ENCODE measurements around the gene NFATC2. TPM values are rescaled to one million over a fixed set of nuclear protein-coding genes. Genes with fewer than 3 reads are reported as not detected.

The NFATC2 gene
- polyA plus RNA-seq, 1 donor from 2014 or later = not detected

DNA sequence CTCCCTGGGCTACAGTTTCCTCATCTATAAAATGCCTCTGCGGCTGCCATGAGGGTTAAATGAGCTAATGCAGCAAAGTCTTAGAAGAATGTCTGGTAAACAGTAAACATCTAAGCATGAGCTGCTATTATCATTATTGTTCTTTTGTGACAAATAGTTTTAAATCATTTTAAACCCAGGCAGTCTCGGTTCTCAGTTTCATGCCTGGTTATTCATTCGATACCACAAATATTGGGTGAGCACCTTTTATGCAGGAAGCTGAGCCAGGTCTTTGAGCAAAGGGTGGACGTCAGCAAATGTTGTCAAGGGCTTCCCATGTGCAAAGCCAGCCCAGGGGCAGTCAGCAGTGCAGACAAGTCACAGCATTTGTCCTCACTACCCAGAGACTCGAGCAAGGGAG lies 128.7 kb downstream of the NFATC2 start:
- no peaks in the 10 kb centered on the region for H3K9me3 ChIP-seq (ENCODE audit: low read length)
- no peak overlapping the region for H2AFZ ChIP-seq (ENCODE audit: low read depth, low read length)
- no peaks in the 10 kb centered on the region for H4K20me1 ChIP-seq (ENCODE audit: insufficient read depth)
- no peaks in the 10 kb centered on the region for H3K9me2 ChIP-seq (ENCODE audit: insufficient read depth, low read length)
- H3K4me2 ChIP-seq (ENCODE audit: low read length) = no peak overlapping the region
- H3K9ac ChIP-seq (ENCODE audit: low read length) = no peak overlapping the region
- no peak overlapping the region for H3K27ac ChIP-seq (ENCODE audit: low read length)
- H3K79me2 ChIP-seq (replicated peaks; ENCODE audit: insufficient read depth, low read length) = no peaks in the 10 kb centered on the region
- H3K27me3 ChIP-seq (ENCODE audit: insufficient read depth, low read depth, low read length) = no peaks in the 10 kb centered on the region
- no peaks in the 10 kb centered on the region for H3K36me3 ChIP-seq (ENCODE audit: insufficient read depth, low read length)
- TF ChIP-seq MXI1 (conservative IDR thresholded peaks at IDR 0.05; ENCODE audit: poor library complexity, severe bottlenecking) (no peak), EZH2 (IDR thresholded peaks at IDR 0.05; ENCODE audit: borderline replicate concordance, insufficient read depth, low read length, poor library complexity, severe bottlenecking) (no peak), EP300 (conservative IDR thresholded peaks at IDR 0.05; ENCODE audit: poor library complexity, severe bottlenecking) (no peak), RAD21 (conservative IDR thresholded peaks at IDR 0.05) (no peak), POLR2AphosphoS5 (IDR thresholded peaks at IDR 0.05) (no peak), SMC3 (conservative IDR thresholded peaks at IDR 0.05; ENCODE audit: poor library complexity) (no peak), TAF1 (IDR thresholded peaks at IDR 0.05; ENCODE audit: low read depth) (no peak)
- TF ChIP-seq, protein P1, sequence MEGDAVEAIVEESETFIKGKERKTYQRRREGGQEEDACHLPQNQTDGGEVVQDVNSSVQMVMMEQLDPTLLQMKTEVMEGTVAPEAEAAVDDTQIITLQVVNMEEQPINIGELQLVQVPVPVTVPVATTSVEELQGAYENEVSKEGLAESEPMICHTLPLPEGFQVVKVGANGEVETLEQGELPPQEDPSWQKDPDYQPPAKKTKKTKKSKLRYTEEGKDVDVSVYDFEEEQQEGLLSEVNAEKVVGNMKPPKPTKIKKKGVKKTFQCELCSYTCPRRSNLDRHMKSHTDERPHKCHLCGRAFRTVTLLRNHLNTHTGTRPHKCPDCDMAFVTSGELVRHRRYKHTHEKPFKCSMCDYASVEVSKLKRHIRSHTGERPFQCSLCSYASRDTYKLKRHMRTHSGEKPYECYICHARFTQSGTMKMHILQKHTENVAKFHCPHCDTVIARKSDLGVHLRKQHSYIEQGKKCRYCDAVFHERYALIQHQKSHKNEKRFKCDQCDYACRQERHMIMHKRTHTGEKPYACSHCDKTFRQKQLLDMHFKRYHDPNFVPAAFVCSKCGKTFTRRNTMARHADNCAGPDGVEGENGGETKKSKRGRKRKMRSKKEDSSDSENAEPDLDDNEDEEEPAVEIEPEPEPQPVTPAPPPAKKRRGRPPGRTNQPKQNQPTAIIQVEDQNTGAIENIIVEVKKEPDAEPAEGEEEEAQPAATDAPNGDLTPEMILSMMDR (IDR thresholded peaks at IDR 0.05; ENCODE audit: poor library complexity, severe bottlenecking) = no peak
- TF ChIP-seq, protein P2, sequence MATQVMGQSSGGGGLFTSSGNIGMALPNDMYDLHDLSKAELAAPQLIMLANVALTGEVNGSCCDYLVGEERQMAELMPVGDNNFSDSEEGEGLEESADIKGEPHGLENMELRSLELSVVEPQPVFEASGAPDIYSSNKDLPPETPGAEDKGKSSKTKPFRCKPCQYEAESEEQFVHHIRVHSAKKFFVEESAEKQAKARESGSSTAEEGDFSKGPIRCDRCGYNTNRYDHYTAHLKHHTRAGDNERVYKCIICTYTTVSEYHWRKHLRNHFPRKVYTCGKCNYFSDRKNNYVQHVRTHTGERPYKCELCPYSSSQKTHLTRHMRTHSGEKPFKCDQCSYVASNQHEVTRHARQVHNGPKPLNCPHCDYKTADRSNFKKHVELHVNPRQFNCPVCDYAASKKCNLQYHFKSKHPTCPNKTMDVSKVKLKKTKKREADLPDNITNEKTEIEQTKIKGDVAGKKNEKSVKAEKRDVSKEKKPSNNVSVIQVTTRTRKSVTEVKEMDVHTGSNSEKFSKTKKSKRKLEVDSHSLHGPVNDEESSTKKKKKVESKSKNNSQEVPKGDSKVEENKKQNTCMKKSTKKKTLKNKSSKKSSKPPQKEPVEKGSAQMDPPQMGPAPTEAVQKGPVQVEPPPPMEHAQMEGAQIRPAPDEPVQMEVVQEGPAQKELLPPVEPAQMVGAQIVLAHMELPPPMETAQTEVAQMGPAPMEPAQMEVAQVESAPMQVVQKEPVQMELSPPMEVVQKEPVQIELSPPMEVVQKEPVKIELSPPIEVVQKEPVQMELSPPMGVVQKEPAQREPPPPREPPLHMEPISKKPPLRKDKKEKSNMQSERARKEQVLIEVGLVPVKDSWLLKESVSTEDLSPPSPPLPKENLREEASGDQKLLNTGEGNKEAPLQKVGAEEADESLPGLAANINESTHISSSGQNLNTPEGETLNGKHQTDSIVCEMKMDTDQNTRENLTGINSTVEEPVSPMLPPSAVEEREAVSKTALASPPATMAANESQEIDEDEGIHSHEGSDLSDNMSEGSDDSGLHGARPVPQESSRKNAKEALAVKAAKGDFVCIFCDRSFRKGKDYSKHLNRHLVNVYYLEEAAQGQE (IDR thresholded peaks at IDR 0.05; ENCODE audit: borderline replicate concordance) = no peak
- H3K4me3 ChIP-seq (ENCODE audit: low read length) = no peak overlapping the region
- H3F3A ChIP-seq (ENCODE audit: insufficient read depth, low read length, poor library complexity, severe bottlenecking) = no peaks in the 10 kb centered on the region

DNA sequence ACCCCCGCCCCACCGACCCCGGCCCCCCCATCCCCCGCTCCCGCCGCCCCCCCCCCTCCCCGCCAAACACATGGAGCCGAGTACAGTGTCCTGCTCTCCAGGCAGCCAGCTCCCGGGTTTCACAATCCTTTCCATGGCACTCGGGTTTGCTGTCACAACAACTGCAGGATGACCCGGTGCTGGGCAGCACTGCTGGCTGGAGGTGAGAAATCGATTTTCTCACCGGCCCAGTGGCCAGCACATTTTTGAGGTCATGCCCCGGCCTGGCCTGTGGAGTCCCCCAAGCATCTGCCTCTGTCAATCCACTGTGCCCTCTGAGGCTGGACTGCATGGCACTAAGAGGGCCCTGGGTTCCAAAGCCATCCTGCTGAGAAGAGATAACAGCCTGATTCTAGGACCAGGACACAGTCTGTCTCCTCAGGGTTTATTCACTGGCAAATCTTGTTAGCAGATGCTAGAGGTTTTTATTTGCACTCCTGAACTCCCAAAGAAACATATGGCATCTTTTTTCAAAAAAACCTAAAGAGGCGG lies 129.5 kb downstream of the NFATC2 start:
- TF ChIP-seq, protein P1 (IDR thresholded peaks at IDR 0.05; ENCODE audit: poor library complexity, severe bottlenecking) = no peak
- no peak for TF ChIP-seq RAD21 (conservative IDR thresholded peaks at IDR 0.05)
- TF ChIP-seq MXI1 (conservative IDR thresholded peaks at IDR 0.05; ENCODE audit: poor library complexity, severe bottlenecking) = no peak
- no peak for TF ChIP-seq POLR2AphosphoS5 (IDR thresholded peaks at IDR 0.05)
- no peak for TF ChIP-seq TAF1 (IDR thresholded peaks at IDR 0.05; ENCODE audit: low read depth)
- TF ChIP-seq, protein P2 (IDR thresholded peaks at IDR 0.05; ENCODE audit: borderline replicate concordance) = no peak
- TF ChIP-seq EP300 (conservative IDR thresholded peaks at IDR 0.05; ENCODE audit: poor library complexity, severe bottlenecking) = no peak
- Histone ChIP-seq H3K27me3 (ENCODE audit: insufficient read depth, low read depth, low read length) (no peaks in the 10 kb centered on the region), H3K9me3 (ENCODE audit: low read length) (no peaks in the 10 kb centered on the region), H3K4me3 (ENCODE audit: low read length) (no peak overlapping the region), H3K79me2 (replicated peaks; ENCODE audit: insufficient read depth, low read length) (no peaks in the 10 kb centered on the region), H3K27ac (ENCODE audit: low read length) (no peak overlapping the region), H3K36me3 (ENCODE audit: insufficient read depth, low read length) (no peaks in the 10 kb centered on the region), H2AFZ (ENCODE audit: low read depth, low read length) (no peak overlapping the region), H3F3A (ENCODE audit: insufficient read depth, low read length, poor library complexity, severe bottlenecking) (no peaks in the 10 kb centered on the region), H3K9me2 (ENCODE audit: insufficient read depth, low read length) (no peaks in the 10 kb centered on the region), H4K20me1 (ENCODE audit: insufficient read depth) (no peaks in the 10 kb centered on the region), H3K4me2 (ENCODE audit: low read length) (no peak overlapping the region), H3K9ac (ENCODE audit: low read length) (no peak overlapping the region)
